BE2C (cell line): ENCODE measurements around the gene THNSL1.

Experiments used
- DNase-seq: peaks from one replicate; pipeline ENCODE4 v3.0.0-alpha.2; 2020
- H3K27me3 ChIP-seq: fragments of 250-450 bp; sonication (Bioruptor Pico); 2 replicates; pipeline ENCODE4 v1.5.1; 2020; ENCODE audit warnings: mild to moderate bottlenecking
- H3K36me3 ChIP-seq: fragments of 250-450 bp; sonication (Bioruptor Pico); 2 replicates; pipeline ENCODE4 v1.5.1; 2020; ENCODE audit warnings: mild to moderate bottlenecking
- H3K4me1 ChIP-seq: fragments of 250-450 bp; sonication (Bioruptor Pico); 2 replicates; pipeline ENCODE4 v1.5.1; 2020
- H3K4me3 ChIP-seq: 2 replicates; pipeline ENCODE4 v1.5.1; 2011; ENCODE audit warnings: low read depth, low read length
- H3K9me3 ChIP-seq: fragments of 250-450 bp; sonication (Bioruptor Pico); 2 replicates; pipeline ENCODE4 v1.5.1; 2020
- TF ChIP-seq, protein P1 (sequence below): IDR thresholded peaks from 2 replicates; pipeline ENCODE4 v1.5.1; 2012; ENCODE audit warnings: mild to moderate bottlenecking, low read depth, low read length

The THNSL1 gene

DNA sequence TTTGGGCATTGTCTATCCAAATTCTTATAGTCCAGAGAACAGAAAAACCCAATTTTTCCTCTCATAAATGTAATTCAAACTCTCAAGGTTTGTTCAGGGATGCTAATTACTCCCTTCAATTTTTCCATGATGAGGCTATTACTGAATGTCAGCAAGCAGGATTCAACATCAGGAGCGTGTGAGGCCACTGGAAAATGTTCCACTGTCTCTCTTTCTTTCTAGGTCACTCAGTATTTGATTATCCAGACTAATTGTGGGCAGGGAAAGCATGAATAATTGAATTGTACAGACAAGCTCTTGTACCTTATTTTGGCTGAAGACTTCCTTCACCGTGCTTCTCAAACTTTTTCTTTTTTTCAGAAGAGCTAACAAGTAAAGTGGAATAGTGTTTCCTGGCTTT lies 30.7 kb downstream of the THNSL1 start:
- no peaks in the 10 kb centered on the region for H3K27me3 ChIP-seq
- H3K36me3 ChIP-seq: no peaks in the 10 kb centered on the region
- TF ChIP-seq, protein P1, sequence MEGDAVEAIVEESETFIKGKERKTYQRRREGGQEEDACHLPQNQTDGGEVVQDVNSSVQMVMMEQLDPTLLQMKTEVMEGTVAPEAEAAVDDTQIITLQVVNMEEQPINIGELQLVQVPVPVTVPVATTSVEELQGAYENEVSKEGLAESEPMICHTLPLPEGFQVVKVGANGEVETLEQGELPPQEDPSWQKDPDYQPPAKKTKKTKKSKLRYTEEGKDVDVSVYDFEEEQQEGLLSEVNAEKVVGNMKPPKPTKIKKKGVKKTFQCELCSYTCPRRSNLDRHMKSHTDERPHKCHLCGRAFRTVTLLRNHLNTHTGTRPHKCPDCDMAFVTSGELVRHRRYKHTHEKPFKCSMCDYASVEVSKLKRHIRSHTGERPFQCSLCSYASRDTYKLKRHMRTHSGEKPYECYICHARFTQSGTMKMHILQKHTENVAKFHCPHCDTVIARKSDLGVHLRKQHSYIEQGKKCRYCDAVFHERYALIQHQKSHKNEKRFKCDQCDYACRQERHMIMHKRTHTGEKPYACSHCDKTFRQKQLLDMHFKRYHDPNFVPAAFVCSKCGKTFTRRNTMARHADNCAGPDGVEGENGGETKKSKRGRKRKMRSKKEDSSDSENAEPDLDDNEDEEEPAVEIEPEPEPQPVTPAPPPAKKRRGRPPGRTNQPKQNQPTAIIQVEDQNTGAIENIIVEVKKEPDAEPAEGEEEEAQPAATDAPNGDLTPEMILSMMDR: no peak
- H3K4me3 ChIP-seq: no peak overlapping the region
- H3K9me3 ChIP-seq: no peaks in the 10 kb centered on the region
- H3K4me1 ChIP-seq: no peaks in the 10 kb centered on the region
- no peak for DNase-seq

DNA sequence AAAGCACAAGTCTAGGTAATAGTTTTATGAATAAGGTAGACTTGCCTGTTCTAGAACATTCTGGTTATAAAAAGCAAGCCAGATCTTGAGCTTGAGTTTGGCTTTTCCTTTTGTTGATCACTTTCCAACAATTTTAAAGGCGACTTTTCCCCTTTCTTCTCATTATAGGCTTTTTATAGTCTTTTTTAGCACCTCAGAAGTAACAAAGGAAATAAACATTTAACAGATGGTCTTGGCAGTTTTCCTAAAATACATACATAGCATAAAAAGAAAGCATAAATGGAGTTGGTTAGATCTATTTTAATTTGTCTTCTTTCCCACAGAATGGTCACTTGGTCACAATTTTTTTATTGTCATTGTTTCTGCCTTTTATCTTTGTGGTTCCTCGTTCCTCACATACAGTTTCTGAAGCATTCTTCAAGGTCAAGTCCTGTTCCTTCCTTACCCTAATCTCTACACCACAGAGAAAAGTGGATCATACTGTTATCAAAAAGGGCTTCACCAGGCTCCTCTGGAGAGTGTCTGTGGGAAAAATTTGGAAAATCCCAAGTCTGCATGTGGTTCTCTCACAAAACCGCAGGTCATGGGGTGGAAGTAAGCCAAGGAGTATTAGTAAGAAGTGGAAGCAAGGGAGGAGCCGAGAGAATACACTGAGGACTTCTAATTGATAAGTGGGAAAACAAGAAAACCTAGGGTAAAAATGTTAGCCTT lies 31.3 kb downstream of the THNSL1 start:
- Histone ChIP-seq H3K4me3 (no peak overlapping the region), H3K9me3 (no peaks in the 10 kb centered on the region), H3K27me3 (no peaks in the 10 kb centered on the region), H3K4me1 (no peaks in the 10 kb centered on the region), H3K36me3 (no peaks in the 10 kb centered on the region)
- TF ChIP-seq, protein P1: no peak
- no peak for DNase-seq

DNA sequence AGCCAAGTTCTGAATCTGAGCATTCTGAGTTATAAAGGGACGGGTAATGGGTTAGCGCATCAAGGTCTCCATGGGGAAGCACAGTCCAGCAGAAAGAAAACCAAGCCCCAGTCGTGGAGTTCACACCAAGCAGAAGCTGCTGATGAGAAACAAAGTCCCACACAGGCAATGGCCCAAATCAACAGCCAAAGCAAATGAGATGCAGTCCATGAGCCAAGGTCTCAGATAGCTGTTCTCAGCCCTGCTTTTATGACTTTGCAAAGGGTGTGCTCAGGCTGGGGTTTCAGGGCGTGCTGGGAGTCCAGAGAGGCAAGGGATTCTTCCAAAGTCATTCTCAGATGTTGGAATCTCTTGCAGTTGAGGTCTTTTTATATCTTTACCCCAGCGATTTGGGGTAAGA lies 32.0 kb downstream of the THNSL1 start:
- Histone ChIP-seq H3K36me3 (no peaks in the 10 kb centered on the region), H3K27me3 (no peaks in the 10 kb centered on the region), H3K9me3 (no peaks in the 10 kb centered on the region), H3K4me1 (no peaks in the 10 kb centered on the region), H3K4me3 (no peak overlapping the region)
- TF ChIP-seq, protein P1: no peak
- no peak for DNase-seq

DNA sequence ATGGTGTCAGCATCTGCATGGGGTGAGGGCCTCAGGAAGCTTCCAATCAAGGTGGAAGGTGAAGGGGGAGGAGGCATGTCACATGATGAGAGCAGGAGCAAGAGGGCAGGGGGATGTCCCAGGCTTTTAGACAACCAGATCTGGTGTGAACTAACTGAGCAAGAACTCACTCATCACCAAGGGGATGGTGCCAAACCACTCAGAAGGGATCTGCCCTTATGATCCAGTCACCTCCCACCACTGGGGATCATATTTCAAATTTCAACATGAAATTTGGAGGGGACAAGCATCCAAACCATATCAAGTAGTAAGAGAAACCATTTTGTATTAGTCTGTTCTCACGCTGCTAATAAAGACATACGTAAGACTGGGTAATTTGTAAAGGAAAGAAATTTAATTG lies 33.6 kb downstream of the THNSL1 start:
- no peaks in the 10 kb centered on the region for H3K27me3 ChIP-seq
- H3K36me3 ChIP-seq: no peaks in the 10 kb centered on the region
- DNase-seq: no peak
- TF ChIP-seq, protein P1: no peak
- no peak overlapping the region for H3K4me3 ChIP-seq
- H3K4me1 ChIP-seq: no peaks in the 10 kb centered on the region
- H3K9me3 ChIP-seq: no peaks in the 10 kb centered on the region

DNA sequence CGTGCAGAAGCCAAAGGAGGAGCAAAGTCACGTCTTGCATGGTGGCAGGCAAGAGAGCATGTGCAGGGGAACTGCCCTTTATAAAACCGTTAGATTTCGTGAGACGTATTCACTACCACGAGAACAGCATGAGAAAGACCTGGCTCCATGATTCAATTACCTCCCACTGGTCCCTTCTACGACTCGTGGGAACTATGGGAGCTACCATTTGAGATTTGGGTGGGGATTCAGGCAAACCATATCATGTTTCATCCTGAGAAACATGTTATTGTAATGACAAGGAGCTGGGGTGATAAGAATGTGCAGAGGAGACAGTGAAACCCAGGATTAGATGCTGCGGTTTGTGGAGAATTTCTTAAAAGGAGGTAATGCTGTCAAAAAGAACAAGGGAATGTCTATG lies 34.0 kb downstream of the THNSL1 start:
- TF ChIP-seq, protein P1: no peak
- H3K9me3 ChIP-seq: no peaks in the 10 kb centered on the region
- no peaks in the 10 kb centered on the region for H3K4me1 ChIP-seq
- no peak overlapping the region for H3K4me3 ChIP-seq
- DNase-seq: no peak
- H3K27me3 ChIP-seq: no peaks in the 10 kb centered on the region
- no peaks in the 10 kb centered on the region for H3K36me3 ChIP-seq

DNA sequence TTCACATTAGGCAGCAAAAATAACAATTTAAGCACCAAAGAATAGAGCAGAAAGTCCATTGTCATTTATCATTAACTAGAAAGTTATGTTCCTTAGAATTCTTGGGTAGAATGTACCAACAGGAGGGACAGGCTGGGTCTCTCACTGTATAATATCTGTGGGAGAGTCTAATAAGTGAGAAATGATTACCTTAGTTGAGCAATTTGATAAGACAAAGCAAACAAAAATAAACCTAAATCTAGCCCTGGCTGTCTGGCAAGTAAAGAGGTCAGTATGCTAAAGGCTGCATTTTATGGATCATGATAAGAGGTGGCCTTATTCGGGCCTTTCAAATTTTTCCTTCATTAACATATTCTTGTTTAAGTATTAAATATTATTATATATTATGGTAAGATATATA lies 35.6 kb downstream of the THNSL1 start:
- no peak for DNase-seq
- Histone ChIP-seq H3K27me3 (no peaks in the 10 kb centered on the region), H3K9me3 (no peaks in the 10 kb centered on the region), H3K4me3 (no peak overlapping the region), H3K4me1 (no peaks in the 10 kb centered on the region), H3K36me3 (no peaks in the 10 kb centered on the region)
- TF ChIP-seq, protein P1: no peak
